H9 (cell line): ENCODE data around the gene TMEM171. TPM values are rescaled to one million over a fixed set of nuclear protein-coding genes. Genes with fewer than 3 reads are reported as not detected.

Experiments used
- DNase-seq: peaks from one replicate; pipeline ENCODE4 v3.0.0-alpha.2; 2017
- H2AFZ ChIP-seq: one replicate; pipeline ENCODE4 v1.6.1; 2013; ENCODE audit warnings: mild to moderate bottlenecking, low read length, control low read depth, moderate library complexity
- H2AK5ac ChIP-seq: 2 replicates; pipeline ENCODE4 v1.6.1; 2013; ENCODE audit warnings: low read length, control low read depth, mixed read lengths; ENCODE audit not compliant: insufficient read length
- H2BK120ac ChIP-seq: one replicate; pipeline ENCODE4 v1.6.1; 2013; ENCODE audit warnings: low read depth, mild to moderate bottlenecking, low read length, control low read depth, inconsistent platforms; ENCODE audit not compliant: poor library complexity, severe bottlenecking
- H2BK12ac ChIP-seq: 2 replicates; pipeline ENCODE4 v1.6.1; 2013; ENCODE audit warnings: low read length, control low read depth, mixed read lengths, low read depth; ENCODE audit not compliant: insufficient read length
- H2BK15ac ChIP-seq: 2 replicates; pipeline ENCODE4 v1.6.1; 2013; ENCODE audit warnings: low read depth, low read length, control low read depth
- H2BK20ac ChIP-seq: one replicate; pipeline ENCODE4 v1.6.1; 2013; ENCODE audit warnings: low read depth, mild to moderate bottlenecking, low read length, control low read depth, inconsistent platforms; ENCODE audit not compliant: poor library complexity, severe bottlenecking
- H2BK5ac ChIP-seq: 2 replicates; pipeline ENCODE4 v1.6.1; 2013; ENCODE audit warnings: low read length, control low read depth, mixed read lengths; ENCODE audit not compliant: insufficient read length
- H3K14ac ChIP-seq: 2 replicates; pipeline ENCODE4 v1.6.1; 2013; ENCODE audit warnings: low read length, control low read depth; ENCODE audit not compliant: insufficient read depth
- H3K18ac ChIP-seq: 2 replicates; pipeline ENCODE4 v1.6.1; 2013; ENCODE audit warnings: low read depth, mild to moderate bottlenecking, mixed read lengths, low read length, control low read depth; ENCODE audit not compliant: insufficient read length
- H3K23ac ChIP-seq: 2 replicates; pipeline ENCODE4 v1.6.1; 2013; ENCODE audit warnings: low read length, control low read depth, mixed read lengths, low read depth; ENCODE audit not compliant: insufficient read length
- H3K23me2 ChIP-seq: 2 replicates; pipeline ENCODE4 v1.6.1; 2013; ENCODE audit warnings: low read depth, mild to moderate bottlenecking, mixed read lengths, low read length, control low read depth; ENCODE audit not compliant: insufficient read length, poor library complexity, severe bottlenecking
- H3K27ac ChIP-seq: 2 replicates; pipeline ENCODE4 v1.5.1; 2013; ENCODE audit warnings: low read length, control low read depth, mixed read lengths, low read depth; ENCODE audit not compliant: insufficient read length
- H3K27me3 ChIP-seq: 2 replicates; pipeline ENCODE4 v1.6.1; 2013; ENCODE audit warnings: low read length, control low read depth, inconsistent platforms; ENCODE audit not compliant: insufficient read depth
- H3K4ac ChIP-seq: 2 replicates; pipeline ENCODE4 v1.6.1; 2013; ENCODE audit warnings: low read depth, mild to moderate bottlenecking, control low read depth, inconsistent platforms, low read length, moderate library complexity
- H3K4me1 ChIP-seq: 2 replicates; pipeline ENCODE4 v1.6.1; 2013; ENCODE audit warnings: low read length, control low read depth, inconsistent platforms; ENCODE audit not compliant: insufficient read depth
- H3K4me2 ChIP-seq: 2 replicates; pipeline ENCODE4 v1.6.1; 2013; ENCODE audit warnings: low read length, control low read depth, mixed read lengths; ENCODE audit not compliant: insufficient read length, insufficient read depth
- H3K56ac ChIP-seq: 2 replicates; pipeline ENCODE4 v1.6.1; 2013; ENCODE audit warnings: low read depth, mild to moderate bottlenecking, mixed read lengths, low read length, control low read depth; ENCODE audit not compliant: insufficient read length
- H3K79me1 ChIP-seq: 2 replicates; pipeline ENCODE4 v1.6.1; 2013; ENCODE audit warnings: low read depth, mild to moderate bottlenecking, moderate library complexity, low read length, control low read depth, inconsistent platforms; ENCODE audit not compliant: insufficient read depth, poor library complexity, severe bottlenecking
- H3K79me2 ChIP-seq: 2 replicates; pipeline ENCODE4 v1.6.1; 2013; ENCODE audit warnings: low read length, control low read depth, inconsistent platforms; ENCODE audit not compliant: insufficient read depth
- H3K9ac ChIP-seq: 2 replicates; pipeline ENCODE4 v1.6.1; 2013; ENCODE audit warnings: low read length, control low read depth, mixed read lengths; ENCODE audit not compliant: insufficient read length; ENCODE audit errors: extremely low read depth
- H3K9me3 ChIP-seq: one replicate; pipeline ENCODE4 v1.6.1; 2013; ENCODE audit warnings: low read depth, low read length, inconsistent platforms; ENCODE audit not compliant: control insufficient read depth
- H3T11ph ChIP-seq: one replicate; pipeline ENCODE4 v1.6.1; 2013; ENCODE audit warnings: mild to moderate bottlenecking, low read length, control low read depth, inconsistent platforms
- H4K20me1 ChIP-seq: one replicate; pipeline ENCODE4 v1.6.1; 2013; ENCODE audit not compliant: control insufficient read depth, insufficient read length, insufficient read depth
- H4K5ac ChIP-seq: 2 replicates; pipeline ENCODE4 v1.6.1; 2013; ENCODE audit warnings: low read depth, mild to moderate bottlenecking, mixed read lengths, low read length, control low read depth; ENCODE audit not compliant: insufficient read length
- H4K8ac ChIP-seq: replicated peaks from 2 replicates; pipeline ENCODE4 v1.6.1; 2013; ENCODE audit warnings: low read length, control low read depth, mixed read lengths, low read depth; ENCODE audit not compliant: insufficient read length
- H4K91ac ChIP-seq: 2 replicates; pipeline ENCODE4 v1.6.1; 2013; ENCODE audit warnings: low read depth, mild to moderate bottlenecking, moderate library complexity, mixed read lengths, low read length, control low read depth; ENCODE audit not compliant: insufficient read length
- H3K27ac Mint-ChIP-seq, 3 experiments: 2 replicates in 2 of 3; 3 replicates in 1 of 3; pipeline ENCODE4 v1.8.0; 2020 to 2021; ENCODE audit warnings: mixed read lengths in 3 of 3, mild to moderate bottlenecking in 1 of 3, moderate library complexity in 1 of 3
- H3K27me3 Mint-ChIP-seq: 2 replicates; pipeline ENCODE4 v1.8.0; 2021; ENCODE audit warnings: low read depth, mild to moderate bottlenecking, moderate library complexity, mixed read lengths
- H3K36me3 Mint-ChIP-seq, 3 experiments: 2 replicates in 2 of 3; 3 replicates in 1 of 3; pipeline ENCODE4 v1.8.0; 2020 to 2021; ENCODE audit warnings: low read depth in 3 of 3, mixed read lengths in 3 of 3; ENCODE audit not compliant: insufficient read depth in 1 of 3
- H3K4me1 Mint-ChIP-seq, 2 experiments: 2 replicates each; pipeline ENCODE4 v1.8.0; 2020; ENCODE audit warnings: mixed read lengths in 2 of 2
- H3K4me3 Mint-ChIP-seq, 2 experiments: 2 replicates in 1 of 2; 3 replicates in 1 of 2; pipeline ENCODE4 v1.8.0; 2020 to 2021; ENCODE audit warnings: mild to moderate bottlenecking in 2 of 2, mixed read lengths in 2 of 2, moderate library complexity in 1 of 2
- H3K9me3 Mint-ChIP-seq, 2 experiments: 2 replicates in 1 of 2; 3 replicates in 1 of 2; pipeline ENCODE4 v1.8.0; 2020; ENCODE audit warnings: mild to moderate bottlenecking in 2 of 2, mixed read lengths in 2 of 2, moderate library complexity in 1 of 2
- CTCF ChIP-seq: fragments of 200-600 bp; sonication (generic); conservative IDR thresholded peaks from 3 replicates; pipeline ENCODE4 v1.8.0; 2021; ENCODE audit warnings: antibody characterized with exemption, mild to moderate bottlenecking
- WGBS: extraction: QIAGEN DNeasy Blood & Tissue Kit; methylation state at CpG from one replicate; pipeline ENCODE4 v1.1.7; 2013; ENCODE audit warnings: missing lambda C conversion rate, low lambda C conversion rate, mixed read lengths; ENCODE audit not compliant: insufficient read length; ENCODE audit errors: extremely low coverage; 5-methylcytosine and 5-hydroxymethylcytosine counted together
- total RNA-seq: library from RNA; stranded (reverse); gene quantifications from 2 replicates; pipeline ENCODE4 v1.2.1, GENCODE V29; 2021

The TMEM171 gene
- total RNA-seq, 1 experiment from 2014 or later: 0.42 TPM

- no peak for DNase-seq
- TF ChIP-seq CTCF: no peak
These were observed 39.9 kb downstream of the TMEM171 start for GRCh38 chr5:73160239-73160671.

More at GRCh38 chr5:73160239-73160671, 39.9 kb downstream of the TMEM171 start:
- Histone ChIP-seq H3K4me2 (no peak overlapping the region), H3K27me3 (no peaks in the 10 kb centered on the region), H2BK5ac (no peak overlapping the region), H4K5ac (no peak overlapping the region), H3K14ac (no peak overlapping the region), H3K23ac (no peak overlapping the region), H3K4ac (no peak overlapping the region), H3K18ac (no peak overlapping the region), H2AFZ (no peak overlapping the region), H4K8ac (no peak overlapping the region), H3K79me2 (no peaks in the 10 kb centered on the region), H3K27ac (no peak overlapping the region), H3K79me1 (no peaks in the 10 kb centered on the region), H2AK5ac (no peak overlapping the region), H2BK15ac (no peak overlapping the region), H2BK12ac (no peak overlapping the region), H4K20me1 (no peaks in the 10 kb centered on the region), H3K9ac (no peak overlapping the region), H2BK20ac (no peak overlapping the region), H3K9me3 (no peaks in the 10 kb centered on the region), H3T11ph (no peak overlapping the region), H3K56ac (no peak overlapping the region), H3K23me2 (no peaks in the 10 kb centered on the region), H3K4me1 (no peaks in the 10 kb centered on the region), H4K91ac (no peak overlapping the region), H2BK120ac (no peak overlapping the region)
- Mint-ChIP-seq H3K4me3 (no peak overlapping the region), H3K27ac (no peak overlapping the region), H3K27me3 (peaks cover 5% of the 10 kb centered on the region), H3K4me1 (peaks cover 2% of the 10 kb centered on the region in 2 experiments; a peak in 1 of 4 replicates), H3K9me3 (no peaks in the 10 kb centered on the region), H3K36me3 (no peaks in the 10 kb centered on the region)
- WGBS: no CpG with 5 or more reads among the region's 4 CpGs
